Astrocyte of the cerebellum (primary cell): ENCODE results near the gene SCN9A.
A peak's percentile ranks its signal among the peaks of the same experiment; 100 is the strongest.

ENCODE experiments used
- DNase-seq: peaks from one replicate; pipeline ENCODE4 v3.0.0-alpha.2; 2011; ENCODE audit warnings: low read depth
- H3K4me3 ChIP-seq: 2 replicates; pipeline ENCODE4 v1.5.1; 2011; ENCODE audit warnings: mild to moderate bottlenecking, low read depth, low read length, moderate library complexity
- CTCF ChIP-seq: IDR thresholded peaks from 2 replicates; pipeline ENCODE4 v1.5.1; 2012; ENCODE audit warnings: low read length, low read depth, moderate library complexity, mild to moderate bottlenecking; ENCODE audit errors: missing control alignments
- in situ Hi-C: cut with HindIII; loops from 2 replicates; pipeline ENCODE4 v1.10.0; 2017; ENCODE audit warnings: low sequenced_read_pairs

Gene SCN9A

GRCh38 chr2:166202778-166203177 is 173.0 kb downstream of the SCN9A start:
- in situ Hi-C loops, result no loop called here
- no peak overlapping the region for H3K4me3 ChIP-seq
- TF ChIP-seq CTCF, result no peak

GRCh38 chr2:166197446-166197845 is 178.3 kb downstream of the SCN9A start:
- TF ChIP-seq CTCF, result no peak
- in situ Hi-C loops, result loop anchor here (25.0 kb wide), 1 partner anchor 190 kb away; the partner anchor contains the start of gene SCN9A
- no peak overlapping the region for H3K4me3 ChIP-seq
- DNase-seq, result no peak

More at GRCh38 chr2:166202778-166203177, 173.0 kb downstream of the SCN9A start:
- DNase-seq, result no peak

GRCh38 chr2:166193407-166193806 is 182.3 kb downstream of the SCN9A start:
- H3K4me3 ChIP-seq, result no peak overlapping the region
- no peak for TF ChIP-seq CTCF
- no peak for DNase-seq
- in situ Hi-C loops, result loop anchor here (25.0 kb wide), 1 partner anchor 194 kb away; the partner anchor contains the start of gene SCN9A

- H3K4me3 ChIP-seq, result no peak overlapping the region
- TF ChIP-seq CTCF, result no peak
- in situ Hi-C loops, result loop anchor here (25.0 kb wide), 1 partner anchor 199 kb away; the partner anchor contains the start of gene SCN9A
- DNase-seq, result no peak
These were observed 187.7 kb downstream of the SCN9A start for GRCh38 chr2:166188084-166188483.

GRCh38 chr2:166184789-166185188 is 191.0 kb downstream of the SCN9A start:
- in situ Hi-C loops, result loop anchor here (25.0 kb wide), 1 partner anchor 203 kb away; the partner anchor contains the start of gene SCN9A
- no peak for TF ChIP-seq CTCF
- no peak for DNase-seq
- H3K4me3 ChIP-seq, result no peak overlapping the region

- no peak overlapping the region for H3K4me3 ChIP-seq
- no peak for DNase-seq
- peak; percentile 5 for TF ChIP-seq CTCF
- in situ Hi-C loops, result loop anchor here (25.0 kb wide), 1 partner anchor 206 kb away; the partner anchor contains the start of gene SCN9A
These were observed 194.0 kb downstream of the SCN9A start for GRCh38 chr2:166181813-166182154.
